Suprapubic skin (tissue), 4 donors: ENCODE results near the gene AADACL2. TPM values are rescaled to one million over a fixed set of nuclear protein-coding genes. Genes with fewer than 3 reads are reported as not detected.

Experiments used
- DNase-seq, 2 donors: peaks; one replicate each; pipeline ENCODE4 v3.0.0-alpha.2; 2019; ENCODE audit warnings: low spot score in 2 of 2
- H3K27ac ChIP-seq: fragments of 200-600 bp; sonication (generic); one replicate; pipeline ENCODE4 v1.5.1; 2019
- H3K27me3 ChIP-seq: fragments of 200-600 bp; sonication (generic); one replicate; pipeline ENCODE4 v1.5.1; 2019
- H3K36me3 ChIP-seq: fragments of 200-600 bp; sonication (generic); one replicate; pipeline ENCODE4 v1.5.1; 2019
- H3K4me1 ChIP-seq: fragments of 200-600 bp; sonication (generic); one replicate; pipeline ENCODE4 v1.5.1; 2019
- H3K4me3 ChIP-seq: fragments of 200-600 bp; sonication (generic); one replicate; pipeline ENCODE4 v1.5.1; 2019; ENCODE audit warnings: mild to moderate bottlenecking
- H3K9me3 ChIP-seq: fragments of 200-600 bp; sonication (generic); one replicate; pipeline ENCODE4 v1.5.1; 2019
- EP300 ChIP-seq: sonication (generic); formaldehyde crosslinking; IDR thresholded peaks from one replicate; pipeline ENCODE4 v1.6.1; 2017; ENCODE audit warnings: antibody characterized with exemption
- POLR2A ChIP-seq, 2 donors: fragments of 450-650 bp; IDR thresholded peaks; one replicate each; pipeline ENCODE4 v1.6.1; 2017; ENCODE audit warnings: antibody characterized with exemption in 2 of 2, mild to moderate bottlenecking in 2 of 2, moderate library complexity in 2 of 2
- POLR2AphosphoS5 ChIP-seq, 3 donors: sonication (generic); formaldehyde crosslinking; IDR thresholded peaks; one replicate each; pipeline ENCODE4 v1.6.1; 2017; ENCODE audit warnings: antibody characterized with exemption in 3 of 3
- WGBS: methylation state at CpG from one replicate; pipeline ENCODE4 v1.1.5; 2018; 5-methylcytosine and 5-hydroxymethylcytosine counted together
- total RNA-seq, 4 donors: library from RNA; depleted of rRNA; stranded (reverse); fragments of >200 nt; gene quantifications; one replicate each; pipeline ENCODE4 v1.1.0, GENCODE V29; 2016
- TF ChIP-seq, protein P1 (sequence below), 2 donors: fragments of 200-600 bp in 1 of 2; fragments of 450-650 bp in 1 of 2; sonication (generic) in 1 of 2; IDR thresholded peaks; one replicate each; pipeline ENCODE4 v1.5.1; 2016 to 2019; ENCODE audit warnings: antibody characterized with exemption in 2 of 2, mild to moderate bottlenecking in 1 of 2, moderate library complexity in 1 of 2

AADACL2 gene
- total RNA-seq, 4 donors from 2014 or later, result 23.9 to 73.3 (median 49.6) TPM

DNA sequence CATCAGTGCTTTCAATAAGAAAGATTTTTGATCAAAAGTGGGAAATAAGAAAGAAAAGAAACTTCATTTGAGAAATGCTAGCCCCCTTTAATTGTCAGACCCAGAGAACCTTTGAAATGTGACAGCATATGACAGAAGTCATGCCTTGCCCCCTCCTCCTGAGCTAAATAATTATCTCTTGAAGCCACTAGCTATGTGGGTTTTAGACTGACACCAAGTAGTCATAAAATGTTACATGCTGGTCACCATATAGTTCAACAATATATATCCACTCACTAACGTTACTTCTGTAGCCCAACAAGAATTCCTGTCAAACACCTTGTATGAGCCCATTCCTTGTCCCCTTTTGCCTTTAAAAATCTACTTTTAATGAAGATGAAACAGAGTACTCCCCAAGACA, 43.1 kb upstream of the AADACL2 start:
- WGBS, result 93% methylated on average over 1 of the region's 1 CpG
- TF ChIP-seq, protein P1, sequence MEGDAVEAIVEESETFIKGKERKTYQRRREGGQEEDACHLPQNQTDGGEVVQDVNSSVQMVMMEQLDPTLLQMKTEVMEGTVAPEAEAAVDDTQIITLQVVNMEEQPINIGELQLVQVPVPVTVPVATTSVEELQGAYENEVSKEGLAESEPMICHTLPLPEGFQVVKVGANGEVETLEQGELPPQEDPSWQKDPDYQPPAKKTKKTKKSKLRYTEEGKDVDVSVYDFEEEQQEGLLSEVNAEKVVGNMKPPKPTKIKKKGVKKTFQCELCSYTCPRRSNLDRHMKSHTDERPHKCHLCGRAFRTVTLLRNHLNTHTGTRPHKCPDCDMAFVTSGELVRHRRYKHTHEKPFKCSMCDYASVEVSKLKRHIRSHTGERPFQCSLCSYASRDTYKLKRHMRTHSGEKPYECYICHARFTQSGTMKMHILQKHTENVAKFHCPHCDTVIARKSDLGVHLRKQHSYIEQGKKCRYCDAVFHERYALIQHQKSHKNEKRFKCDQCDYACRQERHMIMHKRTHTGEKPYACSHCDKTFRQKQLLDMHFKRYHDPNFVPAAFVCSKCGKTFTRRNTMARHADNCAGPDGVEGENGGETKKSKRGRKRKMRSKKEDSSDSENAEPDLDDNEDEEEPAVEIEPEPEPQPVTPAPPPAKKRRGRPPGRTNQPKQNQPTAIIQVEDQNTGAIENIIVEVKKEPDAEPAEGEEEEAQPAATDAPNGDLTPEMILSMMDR (IDR thresholded peaks at IDR 0.05), result no peak
- TF ChIP-seq POLR2AphosphoS5 (IDR thresholded peaks at IDR 0.05) (no peak), POLR2A (IDR thresholded peaks at IDR 0.05) (no peak), EP300 (no peak)

DNA sequence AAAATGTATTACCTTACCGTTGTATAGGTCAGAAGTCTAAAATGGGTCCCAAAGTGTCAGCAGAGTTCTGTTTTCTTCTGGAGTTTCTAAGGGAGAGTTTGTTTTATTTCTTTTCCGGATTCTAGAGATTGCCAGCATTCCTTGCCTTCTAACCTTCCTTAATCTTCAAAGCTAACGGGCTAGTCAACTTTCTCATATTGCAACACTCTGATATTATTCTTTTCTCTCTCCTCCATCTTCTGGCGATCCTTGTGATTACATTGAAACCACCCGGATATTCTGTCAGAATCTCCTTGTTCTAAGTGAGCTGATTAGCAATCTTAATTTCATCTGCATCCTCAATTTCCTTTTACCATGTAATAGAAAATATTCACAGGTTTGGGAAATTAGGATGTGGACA, 36.2 kb upstream of the AADACL2 start:
- DNase-seq, result no peak
- H3K27ac ChIP-seq, result no peak overlapping the region
- H3K9me3 ChIP-seq, result no peaks in the 10 kb centered on the region
- WGBS, result 72% methylated on average over 5 of the region's 5 CpGs
- no peaks in the 10 kb centered on the region for H3K36me3 ChIP-seq
- H3K27me3 ChIP-seq, result no peaks in the 10 kb centered on the region
- no peaks in the 10 kb centered on the region for H3K4me1 ChIP-seq
- no peak overlapping the region for H3K4me3 ChIP-seq
- TF ChIP-seq POLR2A (IDR thresholded peaks at IDR 0.05) (no peak), EP300 (no peak), POLR2AphosphoS5 (IDR thresholded peaks at IDR 0.05) (no peak)
- TF ChIP-seq, protein P1 (IDR thresholded peaks at IDR 0.05), result no peak

More for the DNA sequence above, 43.1 kb upstream of the AADACL2 start:
- Histone ChIP-seq H3K27me3 (no peaks in the 10 kb centered on the region), H3K9me3 (no peaks in the 10 kb centered on the region), H3K36me3 (no peaks in the 10 kb centered on the region), H3K4me1 (no peaks in the 10 kb centered on the region), H3K4me3 (no peak overlapping the region), H3K27ac (no peak overlapping the region)
- no peak for DNase-seq

DNA sequence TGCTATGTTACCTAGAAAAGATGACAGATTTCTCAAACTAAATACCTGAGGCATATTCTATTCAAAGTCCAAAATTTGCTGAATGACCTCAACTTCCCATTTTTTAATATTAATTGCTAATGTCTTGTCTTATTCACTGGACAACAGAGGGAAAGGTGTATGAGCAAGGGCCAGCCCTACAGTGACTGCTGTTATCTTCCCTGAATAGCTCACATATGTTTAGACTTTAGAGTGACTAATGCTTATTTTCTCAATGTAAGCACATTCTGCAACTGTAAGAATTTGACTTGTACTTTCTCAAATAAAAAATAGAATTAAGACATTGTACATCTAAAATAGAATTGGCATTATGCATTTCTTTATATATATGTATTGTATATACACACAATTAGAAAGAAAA, 26.5 kb upstream of the AADACL2 start:
- no peaks in the 10 kb centered on the region for H3K27me3 ChIP-seq
- no peak overlapping the region for H3K27ac ChIP-seq
- H3K4me1 ChIP-seq, result no peaks in the 10 kb centered on the region
- H3K9me3 ChIP-seq, result peaks cover 3% of the 10 kb centered on the region
- H3K4me3 ChIP-seq, result no peak overlapping the region
- TF ChIP-seq POLR2A (IDR thresholded peaks at IDR 0.05), result no peak
- TF ChIP-seq EP300, result no peak
- TF ChIP-seq, protein P1 (IDR thresholded peaks at IDR 0.05), result no peak
- no peak for TF ChIP-seq POLR2AphosphoS5 (IDR thresholded peaks at IDR 0.05)
- no peaks in the 10 kb centered on the region for H3K36me3 ChIP-seq
- DNase-seq, result no peak

DNA sequence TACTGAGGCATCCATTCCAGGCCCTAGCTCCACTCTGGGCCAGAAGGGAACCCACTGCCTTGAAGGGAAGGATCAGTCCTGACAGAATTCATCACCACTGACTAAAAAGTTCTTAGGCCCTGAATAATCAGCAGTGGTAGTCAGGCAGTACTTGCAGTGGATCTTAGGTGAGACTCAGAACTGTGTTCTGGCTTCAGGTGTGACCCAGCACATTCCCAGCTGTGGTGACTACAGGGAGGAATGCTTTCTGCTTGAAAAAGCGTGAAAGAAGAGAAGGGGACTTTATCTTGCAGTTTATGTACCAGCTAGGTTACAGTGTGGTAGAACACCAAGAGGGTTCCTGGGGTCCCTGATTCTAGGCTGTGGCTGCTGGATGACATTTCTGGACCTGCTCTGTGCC, 24.9 kb upstream of the AADACL2 start:
- DNase-seq, result no peak
- Histone ChIP-seq H3K4me3 (no peak overlapping the region), H3K36me3 (no peaks in the 10 kb centered on the region), H3K27me3 (no peaks in the 10 kb centered on the region), H3K27ac (no peak overlapping the region), H3K4me1 (no peaks in the 10 kb centered on the region), H3K9me3 (peaks cover 3% of the 10 kb centered on the region)
- TF ChIP-seq, protein P1 (IDR thresholded peaks at IDR 0.05), result no peak
- no peak for TF ChIP-seq POLR2AphosphoS5 (IDR thresholded peaks at IDR 0.05)
- TF ChIP-seq EP300, result no peak
- TF ChIP-seq POLR2A (IDR thresholded peaks at IDR 0.05), result no peak
- WGBS, result 88% methylated on average over 1 of the region's 1 CpG

DNA sequence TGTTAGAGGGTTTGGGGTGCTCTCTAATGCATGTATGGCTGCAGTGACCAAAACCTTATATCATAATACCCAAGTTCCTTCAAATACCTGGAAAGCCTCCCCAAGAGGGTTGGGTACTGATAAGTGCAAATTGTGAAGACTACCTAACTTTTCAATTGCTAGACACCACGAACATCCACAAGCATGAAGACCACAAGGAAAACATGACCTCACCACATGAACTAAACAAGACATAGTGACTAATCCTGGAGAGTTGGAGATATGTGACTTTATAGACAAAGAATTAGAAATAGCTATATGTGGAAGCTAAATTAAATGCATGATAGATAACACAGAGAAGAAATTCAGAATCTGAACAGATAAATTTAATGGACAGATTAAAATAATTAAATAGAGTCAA, 23.9 kb upstream of the AADACL2 start:
- DNase-seq, result no peak
- TF ChIP-seq POLR2AphosphoS5 (IDR thresholded peaks at IDR 0.05), result no peak
- TF ChIP-seq POLR2A (IDR thresholded peaks at IDR 0.05), result no peak
- TF ChIP-seq EP300, result no peak
- Histone ChIP-seq H3K27me3 (no peaks in the 10 kb centered on the region), H3K4me1 (no peaks in the 10 kb centered on the region), H3K36me3 (no peaks in the 10 kb centered on the region), H3K9me3 (peaks cover 3% of the 10 kb centered on the region), H3K27ac (no peak overlapping the region), H3K4me3 (no peak overlapping the region)
- 83% methylated on average over 1 of the region's 1 CpG for WGBS

DNA sequence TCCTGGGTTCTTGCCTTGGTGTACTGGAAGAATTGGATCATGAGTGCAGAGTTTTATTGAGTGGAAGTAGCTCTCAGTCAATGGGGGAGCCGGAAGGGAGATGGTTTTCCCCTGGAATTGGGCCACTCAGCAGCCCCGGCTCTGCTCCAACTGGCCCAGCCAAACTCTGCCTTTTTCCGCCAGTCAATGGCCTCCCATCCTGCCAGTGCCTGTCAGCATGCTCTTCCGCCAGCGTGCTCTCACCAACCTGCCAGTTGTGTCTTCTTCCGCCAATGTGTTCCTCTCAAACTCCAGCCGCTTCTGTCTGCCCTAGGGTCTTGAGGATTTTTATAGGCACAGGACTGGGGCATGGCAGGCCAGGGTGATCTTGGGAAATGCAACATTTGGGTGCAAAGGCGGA, 12.4 kb upstream of the AADACL2 start:
- WGBS, result 88% methylated on average over 8 of the region's 8 CpGs
- H3K36me3 ChIP-seq, result no peaks in the 10 kb centered on the region
- H3K27ac ChIP-seq, result no peak overlapping the region
- no peaks in the 10 kb centered on the region for H3K9me3 ChIP-seq
- H3K4me3 ChIP-seq, result no peak overlapping the region
- DNase-seq, result no peak
- TF ChIP-seq POLR2A (IDR thresholded peaks at IDR 0.05), result no peak
- TF ChIP-seq, protein P1 (IDR thresholded peaks at IDR 0.05), result no peak
- TF ChIP-seq EP300, result no peak
- TF ChIP-seq POLR2AphosphoS5 (IDR thresholded peaks at IDR 0.05), result no peak
- no peaks in the 10 kb centered on the region for H3K27me3 ChIP-seq
- H3K4me1 ChIP-seq, result no peaks in the 10 kb centered on the region
